AG04449 (cell line): Measurements from ENCODE around the gene TSHB.

Source experiments
- CTCF ChIA-PET: fragments of 350-600 bp; formaldehyde crosslinking; extraction: SDS; loops from one replicate; lab custom pipeline; 2021; ENCODE audit warnings: antibody characterized with exemption; lab: Yijun Ruan, JAX
- POLR2A ChIA-PET: fragments of 400-600, 350-600 bp; formaldehyde crosslinking; extraction: SDS; loops from one replicate; lab custom pipeline; 2020; ENCODE audit warnings: antibody characterized with exemption, inconsistent platforms; lab: Yijun Ruan, JAX
- DNase-seq: peaks from one replicate; pipeline ENCODE4 v3.0.0-alpha.2; 2010; ENCODE audit warnings: low read depth, low spot score
- H3K4me3 ChIP-seq: 2 replicates; pipeline ENCODE4 v1.5.1; 2011; ENCODE audit warnings: low read depth, mild to moderate bottlenecking, control low read depth, low read length
- CTCF ChIP-seq: IDR thresholded peaks from one replicate; pipeline ENCODE4 v1.5.1; 2011; ENCODE audit warnings: mild to moderate bottlenecking, moderate library complexity, low read length, control low read depth, inconsistent platforms; ENCODE audit not compliant: insufficient read depth; ENCODE audit errors: missing control alignments

The TSHB gene

GRCh38 chr1:115077286-115077983 lies 47.8 kb downstream of the TSHB start:
- ChIA-PET POLR2A (interaction anchor here (0.7 kb wide), 1 partner anchor 11 kb away, joined by 3 read pairs; no protein-coding TSS in a partner anchor), CTCF (interaction anchor here (0.6 to 1.7 kb wide), 3 partner anchors 25 to 122 kb away, joined by 3 to 9 read pairs (median 8); no protein-coding TSS in a partner anchor)

GRCh38 chr1:115077984-115078330 lies 48.3 kb downstream of the TSHB start:
- ChIA-PET CTCF (interaction anchor here (1.4 to 1.7 kb wide), 2 partner anchors 25 to 35 kb away, joined by 8 to 9 read pairs; no protein-coding TSS in a partner anchor), POLR2A (no interaction called here)
- no peak for TF ChIP-seq CTCF
- DNase-seq, result no peak
- no peak overlapping the region for H3K4me3 ChIP-seq

More at GRCh38 chr1:115077286-115077983, 47.8 kb downstream of the TSHB start:
- H3K4me3 ChIP-seq, result no peak overlapping the region
- DNase-seq, result no peak
- TF ChIP-seq CTCF, result no peak

GRCh38 chr1:115078708-115079107 lies 49.1 kb downstream of the TSHB start:
- TF ChIP-seq CTCF, result no peak
- no peak for DNase-seq
- ChIA-PET POLR2A (no interaction called here), CTCF (interaction anchor here (1.3 to 2.5 kb wide), 2 partner anchors 11 to 26 kb away, joined by 3 to 6 read pairs; partner anchors contain the start of gene TSPAN2)
- no peak overlapping the region for H3K4me3 ChIP-seq

GRCh38 chr1:115082949-115083348 lies 53.3 kb downstream of the TSHB start:
- ChIA-PET POLR2A (no interaction called here), CTCF (interaction anchor here (1.2 to 3.1 kb wide), 2 partner anchors 12 to 30 kb away, joined by 3 to 15 read pairs; no protein-coding TSS in a partner anchor)
- DNase-seq, result no peak
- TF ChIP-seq CTCF, result no peak
- H3K4me3 ChIP-seq, result no peak overlapping the region
